Testis (tissue), 2 donors: ENCODE measurements around the gene C6orf163.

Experiments used
- CTCF ChIP-seq, 3 experiments: fragments of 450-650 bp in 2 of 3; fragments of 200-600 bp in 1 of 3; sonication (generic) in 1 of 3; IDR thresholded peaks; one replicate each; pipeline ENCODE4 v1.5.1; 2016 to 2019; ENCODE audit warnings: antibody characterized with exemption in 3 of 3, mild to moderate bottlenecking in 2 of 3, moderate library complexity in 1 of 3
- POLR2A ChIP-seq: fragments of 450-650 bp; IDR thresholded peaks from one replicate; pipeline ENCODE4 v1.6.1; 2017; ENCODE audit warnings: antibody characterized with exemption, mild to moderate bottlenecking, moderate library complexity

- TF ChIP-seq CTCF (IDR thresholded peaks at IDR 0.05) (no peak), POLR2A (no peak)
These were observed 10.9 kb upstream of the C6orf163 start for GRCh38 chr6:87333591-87334181.
